ENCODE results near the gene SLC6A9.

SLC6A9 gene

GRCh38 chr1:43981636-43982035, 49.6 kb downstream of the SLC6A9 start:
- no peak for DNase-seq

GRCh38 chr1:43981135-43981491, 50.1 kb downstream of the SLC6A9 start:
- DNase-seq, result no peak

- no peak for DNase-seq
Observed at GRCh38 chr1:43980255-43981134, 50.8 kb downstream of the SLC6A9 start.

- DNase-seq, result no peak
Observed at GRCh38 chr1:43979528-43980254, 51.6 kb downstream of the SLC6A9 start.

GRCh38 chr1:43979261-43979527, 52.1 kb downstream of the SLC6A9 start:
- no peak for DNase-seq

- no peak for DNase-seq
Observed at GRCh38 chr1:43978551-43979260, 52.6 kb downstream of the SLC6A9 start, which contains the start of gene B4GALT2. TSS of gene B4GALT2 (plus strand) at chr1:43979210. CDS start at chr1:43981161, 1,951 bp downstream.

GRCh38 chr1:43978264-43978550, 53.1 kb downstream of the SLC6A9 start:
- DNase-seq, result no peak

- DNase-seq, result no peak
Observed at GRCh38 chr1:43977376-43978263, 53.6 kb downstream of the SLC6A9 start.

GRCh38 chr1:43976890-43977289, 54.4 kb downstream of the SLC6A9 start:
- DNase-seq, result no peak

- no peak for DNase-seq
Observed at GRCh38 chr1:43976045-43976444, 55.2 kb downstream of the SLC6A9 start.

GRCh38 chr1:43975249-43975961, 55.9 kb downstream of the SLC6A9 start:
- no peak for DNase-seq

- peak; percentile 56 for DNase-seq
Observed at GRCh38 chr1:43974443-43975248, 56.6 kb downstream of the SLC6A9 start, which contains the start of gene ATP6V0B. TSS of gene ATP6V0B (plus strand) at chr1:43974960. CDS start at chr1:43975041, 81 bp downstream.

GRCh38 chr1:43973981-43974442, 57.2 kb downstream of the SLC6A9 start:
- no peak for DNase-seq

GRCh38 chr1:43971336-43971980, 59.8 kb downstream of the SLC6A9 start:
- DNase-seq, result no peak

GRCh38 chr1:43970911-43971310, 60.4 kb downstream of the SLC6A9 start:
- no peak for DNase-seq

- DNase-seq, result no peak
Observed at GRCh38 chr1:43970502-43970901, 60.8 kb downstream of the SLC6A9 start.

- DNase-seq, result peak; percentile 78
Observed at GRCh38 chr1:43969746-43970466, 61.4 kb downstream of the SLC6A9 start, which contains the start of gene DPH2. TSS of gene DPH2 (plus strand) at chr1:43970010. CDS start at chr1:43970176, 166 bp downstream.

GRCh38 chr1:43969416-43969745, 61.9 kb downstream of the SLC6A9 start:
- no peak for DNase-seq

- DNase-seq, result no peak
Observed at GRCh38 chr1:43968348-43968948, 62.8 kb downstream of the SLC6A9 start.
